ENCODE measurements around the gene MPP4. TPM values are rescaled to one million over a fixed set of nuclear protein-coding genes. Genes with fewer than 3 reads are reported as not detected.

The MPP4 gene
- total RNA-seq, 1 experiment from 2014 or later: not detected

- Mint-ChIP-seq H3K9me3 (ENCODE audit: unreplicated experiment) (no peaks in the 10 kb centered on the region), H3K4me1 (ENCODE audit: insufficient read depth, unreplicated experiment) (peaks cover 26% of the 10 kb centered on the region), H3K27me3 (ENCODE audit: insufficient read depth, unreplicated experiment) (no peaks in the 10 kb centered on the region), H3K27ac (ENCODE audit: low read depth, unreplicated experiment) (no peak overlapping the region), H3K4me3 (ENCODE audit: unreplicated experiment) (no peak overlapping the region), H3K36me3 (ENCODE audit: insufficient read depth, unreplicated experiment) (peaks cover 13% of the 10 kb centered on the region)
- no TSS peak for BruUV-seq (replicated peaks)
- DNase-seq (ENCODE audit: unreplicated experiment): peak; percentile 48
- no peak for TF ChIP-seq CTCF (IDR thresholded peaks at IDR 0.05; ENCODE audit: unreplicated experiment)
- ChIA-PET CTCF (interaction anchor here (0.7 to 1.0 kb wide), 2 partner anchors 14 to 459 kb away, joined by 3 read pairs; no protein-coding TSS in a partner anchor), POLR2A (interaction anchor here (0.9 kb wide), 1 partner anchor 54 kb away, joined by 3 read pairs; no protein-coding TSS in a partner anchor)
- intact Hi-C loops (cut with micrococcal nuclease): no loop called here
These were observed 2.2 kb downstream of the MPP4 start for GRCh38 chr2:201696151-201696659.

GRCh38 chr2:201685156-201685555 is 13.3 kb downstream of the MPP4 start:
- DNase-seq (ENCODE audit: unreplicated experiment): no peak
- Mint-ChIP-seq H3K9me3 (ENCODE audit: unreplicated experiment) (no peaks in the 10 kb centered on the region), H3K36me3 (ENCODE audit: insufficient read depth, unreplicated experiment) (peaks cover 5% of the 10 kb centered on the region), H3K27me3 (ENCODE audit: insufficient read depth, unreplicated experiment) (no peaks in the 10 kb centered on the region), H3K4me3 (ENCODE audit: unreplicated experiment) (no peak overlapping the region), H3K4me1 (ENCODE audit: insufficient read depth, unreplicated experiment) (no peaks in the 10 kb centered on the region), H3K27ac (ENCODE audit: low read depth, unreplicated experiment) (no peak overlapping the region)
- TF ChIP-seq CTCF (IDR thresholded peaks at IDR 0.05; ENCODE audit: unreplicated experiment): no peak
- intact Hi-C loops (cut with micrococcal nuclease): no loop called here
- BruUV-seq (replicated peaks): no TSS peak
- CTCF ChIA-PET: no interaction called here
- POLR2A ChIA-PET: interaction anchor here (1.0 kb wide), 1 partner anchor 114 kb away, joined by 4 read pairs; no protein-coding TSS in a partner anchor

- no peak overlapping the region for H3K4me3 Mint-ChIP-seq (ENCODE audit: unreplicated experiment)
- H3K4me1 Mint-ChIP-seq (ENCODE audit: insufficient read depth, unreplicated experiment): no peaks in the 10 kb centered on the region
- CTCF ChIA-PET: no interaction called here
- peak; percentile 29 for DNase-seq (ENCODE audit: unreplicated experiment)
- no peak overlapping the region for H3K27ac Mint-ChIP-seq (ENCODE audit: low read depth, unreplicated experiment)
- no peaks in the 10 kb centered on the region for H3K27me3 Mint-ChIP-seq (ENCODE audit: insufficient read depth, unreplicated experiment)
- BruUV-seq (replicated peaks): no TSS peak
- intact Hi-C loops (cut with micrococcal nuclease): no loop called here
- POLR2A ChIA-PET: no interaction called here
- no peaks in the 10 kb centered on the region for H3K9me3 Mint-ChIP-seq (ENCODE audit: unreplicated experiment)
- peak; percentile 31 for TF ChIP-seq CTCF (IDR thresholded peaks at IDR 0.05; ENCODE audit: unreplicated experiment)
- H3K36me3 Mint-ChIP-seq (ENCODE audit: insufficient read depth, unreplicated experiment): peaks cover 5% of the 10 kb centered on the region
These were observed 17.7 kb downstream of the MPP4 start for GRCh38 chr2:201680743-201681142.

- Mint-ChIP-seq H3K36me3 (ENCODE audit: insufficient read depth, unreplicated experiment) (no peaks in the 10 kb centered on the region), H3K4me1 (ENCODE audit: insufficient read depth, unreplicated experiment) (no peaks in the 10 kb centered on the region), H3K9me3 (ENCODE audit: unreplicated experiment) (no peaks in the 10 kb centered on the region), H3K4me3 (ENCODE audit: unreplicated experiment) (no peak overlapping the region), H3K27me3 (ENCODE audit: insufficient read depth, unreplicated experiment) (no peaks in the 10 kb centered on the region), H3K27ac (ENCODE audit: low read depth, unreplicated experiment) (no peak overlapping the region)
- BruUV-seq (replicated peaks): no TSS peak
- POLR2A ChIA-PET: no interaction called here
- no peak for TF ChIP-seq CTCF (IDR thresholded peaks at IDR 0.05; ENCODE audit: unreplicated experiment)
- intact Hi-C loops (cut with micrococcal nuclease): no loop called here
- DNase-seq (ENCODE audit: unreplicated experiment): no peak
- CTCF ChIA-PET: no interaction called here
These were observed 20.0 kb downstream of the MPP4 start for GRCh38 chr2:201678401-201678800.
